ENCODE data around the gene ZFYVE9.

DNA sequence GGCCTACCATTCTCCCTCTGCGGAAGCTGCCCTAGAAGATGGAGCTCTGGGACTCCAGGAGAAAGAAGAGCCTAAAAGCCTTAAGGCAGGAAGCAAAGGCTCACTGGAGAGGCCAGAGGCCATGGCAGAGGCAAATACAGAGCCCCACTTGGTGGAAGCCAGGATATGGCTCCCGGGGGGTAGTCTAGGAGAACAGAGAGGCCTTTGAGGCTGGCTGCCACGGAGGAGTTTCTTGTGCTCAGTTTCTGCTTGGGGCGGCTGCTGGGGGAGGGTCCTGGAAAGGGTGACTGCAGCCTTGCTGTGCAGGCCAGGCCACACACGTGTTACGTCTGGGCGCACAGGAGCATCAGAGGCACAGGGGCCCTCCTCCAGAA lies 218.7 kb downstream of the ZFYVE9 start:
- TF ChIP-seq POLR2A (IDR thresholded peaks at IDR 0.05; ENCODE audit: low read length), result no peak
- TF ChIP-seq GATA1 (IDR thresholded peaks at IDR 0.05; ENCODE audit: low read depth, low read length), result no peak

Data from erythroblast (primary cell).